Lower lobe of right lung (tissue), 2 donors: Measurements from ENCODE around the gene NKX2-4. TPM values are rescaled to one million over a fixed set of nuclear protein-coding genes. Genes with fewer than 3 reads are reported as not detected.

Source experiments
- ATAC-seq, 2 donors: fragments of 200-7000 bp; cut with Tn5 transposase; one replicate each; pipeline ENCODE4 v1.9.1; 2020 to 2022; ENCODE audit warnings: mild to moderate bottlenecking in 2 of 2, moderate library complexity in 2 of 2
- DNase-seq: peaks from one replicate; pipeline ENCODE4 v3.0.0-alpha.2; 2020
- H3K27ac ChIP-seq: fragments of 200-600 bp; one replicate; pipeline ENCODE4 v1.8.0; 2022
- H3K27me3 ChIP-seq: fragments of 200-600 bp; one replicate; pipeline ENCODE4 v1.8.0; 2022; ENCODE audit warnings: low read depth
- H3K36me3 ChIP-seq: fragments of 200-600 bp; one replicate; pipeline ENCODE4 v1.8.0; 2022; ENCODE audit warnings: mild to moderate bottlenecking
- H3K4me1 ChIP-seq: fragments of 200-600 bp; one replicate; pipeline ENCODE4 v1.8.0; 2022
- H3K4me3 ChIP-seq: fragments of 200-600 bp; one replicate; pipeline ENCODE4 v1.8.0; 2022; ENCODE audit warnings: mild to moderate bottlenecking
- H3K9me3 ChIP-seq: fragments of 200-600 bp; one replicate; pipeline ENCODE4 v1.8.0; 2022
- CTCF ChIP-seq: fragments of 200-600 bp; IDR thresholded peaks from one replicate; pipeline ENCODE4 v1.8.0; 2022; ENCODE audit warnings: antibody characterized with exemption, mild to moderate bottlenecking
- intact Hi-C: fragments of 100-400 bp; cut with DNase I; formaldehyde crosslinking; loops from one replicate; pipeline ENCODE4 v1.11.0; 2022
- long read RNA-seq: library from polyadenylated mRNA; unstranded; transcript quantifications from one replicate; pipeline ENCODE4 v2.0.0, GENCODE V29; 2021
- total RNA-seq: library from RNA; stranded (reverse); fragmentation: NEBNext Ultra II Directional; extraction: Animal tissue kit (Norgen Biotek cat#: 25700); gene quantifications from one replicate; pipeline ENCODE4 v1.2.1, GENCODE V29; 2021
- donor health status: DM: no; HTN: yes; CAD: no; lungs with severe emphysema.

Gene NKX2-4
- not detected for total RNA-seq
- long read RNA-seq, result 0 reads

DNA sequence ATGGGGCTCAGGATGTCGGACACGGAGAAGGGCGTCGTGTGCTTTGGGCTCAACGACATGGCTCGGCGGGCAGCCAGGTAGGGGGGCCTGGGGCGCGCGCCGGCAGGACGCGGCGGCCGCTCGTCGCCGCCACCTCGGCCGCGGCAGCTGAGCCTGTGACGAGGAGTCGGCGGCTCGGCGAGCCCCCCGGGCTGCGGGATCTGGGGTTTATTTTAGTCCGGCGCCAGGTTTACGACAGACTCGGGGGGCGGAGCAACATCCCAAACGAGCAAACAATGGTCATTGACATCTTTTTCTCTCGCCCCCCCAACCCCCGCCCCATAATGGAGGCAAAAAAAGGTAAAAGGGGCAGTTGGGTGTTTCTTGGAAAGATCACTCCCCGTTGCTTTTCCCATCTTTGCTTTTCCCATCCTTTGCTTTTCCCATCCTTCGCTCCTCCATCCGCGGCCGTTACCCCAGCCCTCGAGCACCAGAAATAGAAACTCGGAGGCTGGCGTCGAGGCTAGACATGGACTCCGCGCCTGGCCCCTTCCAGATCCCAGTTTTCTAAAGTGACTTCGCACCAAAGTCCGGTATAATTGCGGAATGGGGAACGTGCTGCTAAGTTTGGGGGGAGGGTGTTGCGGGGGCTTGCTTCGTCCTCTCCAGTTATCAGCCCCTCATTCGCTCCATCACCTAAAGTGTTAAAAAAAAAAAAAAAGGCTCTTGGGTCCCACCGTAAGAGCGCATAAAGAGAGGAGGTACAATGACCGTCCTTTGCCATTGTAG is at the start of gene NKX2-4:
Gene NKX2-4, minus strand, starts transcription at position 186 of the 768 bp plus-strand sequence. Its CDS starts 127 bp downstream, at position 59.
- Histone ChIP-seq H3K9me3 (no peaks in the 10 kb centered on the region), H3K36me3 (no peaks in the 10 kb centered on the region), H3K27me3 (peaks cover 100% of the 10 kb centered on the region), H3K4me3 (peak within 1 kb of the TSS; percentile 26), H3K27ac (no peak within 1 kb of the TSS), H3K4me1 (peaks cover 5% of the 10 kb centered on the region)
- ATAC-seq, result no peak
- intact Hi-C loops, result no loop called here
- TF ChIP-seq CTCF, result no peak
- DNase-seq, result no peak

GRCh38 chr20:21437816-21438215 is 40.5 kb upstream of the NKX2-4 start:
- DNase-seq (no peak), ATAC-seq (no peak)
- no peak overlapping the region for H3K27ac ChIP-seq
- no peak for TF ChIP-seq CTCF
- intact Hi-C loops, result no loop called here
- peaks cover 20% of the 10 kb centered on the region for H3K27me3 ChIP-seq
- H3K4me3 ChIP-seq, result no peak overlapping the region
- no peaks in the 10 kb centered on the region for H3K9me3 ChIP-seq
- H3K36me3 ChIP-seq, result no peaks in the 10 kb centered on the region
- no peaks in the 10 kb centered on the region for H3K4me1 ChIP-seq

DNA sequence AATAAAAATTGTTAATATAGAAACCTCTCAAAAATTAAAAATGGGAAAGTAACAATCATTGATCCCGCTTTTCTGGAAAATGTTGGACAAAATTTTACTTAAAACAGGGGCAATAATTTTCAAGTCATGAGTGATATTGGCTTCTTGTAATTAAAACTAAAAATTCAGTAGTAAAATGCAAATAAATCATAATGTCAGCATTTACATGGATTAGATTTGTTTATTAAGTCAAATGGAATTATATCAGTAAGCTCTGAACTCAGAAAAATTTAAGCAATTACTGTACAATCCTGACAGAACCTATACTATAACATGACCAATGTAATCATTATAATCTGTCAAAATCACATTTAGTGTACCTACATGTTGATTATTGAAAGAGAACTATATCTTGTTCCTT is 39.9 kb upstream of the NKX2-4 start:
- Histone ChIP-seq H3K9me3 (no peaks in the 10 kb centered on the region), H3K27me3 (peaks cover 20% of the 10 kb centered on the region), H3K4me1 (no peaks in the 10 kb centered on the region), H3K36me3 (no peaks in the 10 kb centered on the region), H3K27ac (no peak overlapping the region), H3K4me3 (no peak overlapping the region)
- ATAC-seq, result no peak
- TF ChIP-seq CTCF, result no peak
- DNase-seq, result no peak
- intact Hi-C loops, result no loop called here

- Histone ChIP-seq H3K27me3 (peaks cover 20% of the 10 kb centered on the region), H3K36me3 (no peaks in the 10 kb centered on the region), H3K4me1 (no peaks in the 10 kb centered on the region), H3K9me3 (no peaks in the 10 kb centered on the region), H3K27ac (no peak overlapping the region), H3K4me3 (no peak overlapping the region)
- ATAC-seq (no peak), DNase-seq (no peak)
- intact Hi-C loops, result no loop called here
- no peak for TF ChIP-seq CTCF
Measured at GRCh38 chr20:21436205-21436604, 38.9 kb upstream of the NKX2-4 start.

GRCh38 chr20:21435576-21435975 is 38.2 kb upstream of the NKX2-4 start:
- H3K36me3 ChIP-seq, result no peaks in the 10 kb centered on the region
- no peaks in the 10 kb centered on the region for H3K4me1 ChIP-seq
- no peak for ATAC-seq
- no peak overlapping the region for H3K4me3 ChIP-seq
- H3K27ac ChIP-seq, result no peak overlapping the region
- peaks cover 20% of the 10 kb centered on the region for H3K27me3 ChIP-seq
- H3K9me3 ChIP-seq, result no peaks in the 10 kb centered on the region
- no peak for DNase-seq
- TF ChIP-seq CTCF, result no peak
- intact Hi-C loops, result no loop called here
